ENCODE results near the gene GALNT2. TPM values are rescaled to one million over a fixed set of nuclear protein-coding genes. Genes with fewer than 3 reads are reported as not detected.

GALNT2 gene
- total and polyA plus RNA-seq, 10 of the 15 experiments (the other 5 are each of a cell fraction or from before 2014, with no cell fraction given), result 0.52 to 27.7 (median 16.3) TPM

DNA sequence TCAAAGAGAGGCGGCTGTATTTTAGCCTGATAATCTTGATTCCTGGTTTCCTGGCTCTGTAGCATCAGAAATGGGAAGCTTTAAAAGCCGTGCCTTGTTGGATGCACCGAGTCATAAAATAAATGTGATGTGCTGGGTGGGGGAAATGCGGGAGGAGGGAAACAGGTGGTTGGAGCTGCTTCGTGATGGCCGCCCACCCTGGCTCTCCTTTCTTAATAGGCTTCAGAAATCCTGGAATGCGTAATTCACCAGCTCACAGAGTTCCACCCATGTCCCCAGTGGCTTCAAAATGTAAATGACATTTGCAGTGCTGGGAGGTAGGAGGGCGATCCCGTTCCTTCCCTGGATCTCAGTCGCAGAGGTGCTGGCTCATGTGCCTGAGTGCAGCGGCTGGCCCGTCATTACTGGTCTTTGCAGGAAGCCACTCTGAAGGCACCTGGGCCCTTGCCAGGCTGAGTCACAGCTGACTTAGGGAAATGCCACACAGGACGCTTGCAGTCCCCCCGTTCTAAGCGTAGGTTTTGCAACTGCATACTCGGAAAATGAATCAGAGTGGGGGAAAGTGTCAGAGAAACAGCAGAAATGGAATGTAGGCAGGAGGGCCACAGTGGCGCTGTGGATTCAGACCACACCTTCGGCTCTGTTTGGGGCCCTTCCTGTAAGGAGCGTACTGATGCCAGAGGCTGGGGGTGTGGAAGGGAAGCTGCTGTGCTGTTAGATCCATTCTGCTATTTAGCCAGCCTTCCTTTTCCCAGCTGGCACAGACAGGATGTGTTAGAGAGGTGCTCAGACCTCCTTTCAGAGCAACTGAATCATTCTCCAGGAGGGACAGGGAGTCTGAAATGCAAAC is 37.6 kb downstream of the GALNT2 start:
- SMC1A ChIA-PET (ENCODE audit: uncharacterized antibody, unreplicated experiment), result interaction anchor here (0.5 to 5.9 kb wide), 21 partner anchors 10 to 1137 kb away, joined by 3 to 44 read pairs (median 5); no protein-coding TSS in a partner anchor
- DNase-seq (ENCODE audit: low read depth, low spot score) (peak; percentile 69), ATAC-seq (peak; percentile 84), FAIRE-seq (no peak)
- no peaks in the 10 kb centered on the region for H4K20me1 ChIP-seq (ENCODE audit: control insufficient read depth, insufficient read depth)
- H3K4me1 ChIP-seq (ENCODE audit: control insufficient read depth, insufficient read depth, low read length), result peaks cover 53% of the 10 kb centered on the region
- H3K4me2 ChIP-seq (ENCODE audit: control insufficient read depth, insufficient read depth), result peak overlapping the region; percentile 95
- H2AFZ ChIP-seq (ENCODE audit: control insufficient read depth, low read depth, low read length), result no peak overlapping the region
- no peaks in the 10 kb centered on the region for H3K27me3 ChIP-seq (replicated peaks in 1 of 2; ENCODE audit: control insufficient read depth in 2 of 2, insufficient read depth in 2 of 2, low read length in 1 of 2)
- no peaks in the 10 kb centered on the region; a peak in 1 of 4 replicates for H3K36me3 ChIP-seq (ENCODE audit: control insufficient read depth in 2 of 2, insufficient read depth in 2 of 2, low read length in 1 of 2)
- peak overlapping the region; percentile 63 for H3K27ac ChIP-seq (ENCODE audit: control insufficient read depth, insufficient read depth)
- no peaks in the 10 kb centered on the region for H3K9me3 ChIP-seq (replicated peaks; ENCODE audit: control insufficient read depth, insufficient read depth, low read length)
- in situ Hi-C loops (cut with MboI), result no loop called here
- intact Hi-C loops (cut with micrococcal nuclease; ENCODE audit: unreplicated experiment), result loop anchor here (2.0 kb wide), 1 partner anchor 36 kb away; no protein-coding TSS in a partner anchor
- 0 out of 2 replicates have a peak overlapping the region, but pooled peaks have one; percentile 3 for H3K4me3 ChIP-seq
- H3K79me2 ChIP-seq (ENCODE audit: control insufficient read depth, insufficient read depth, low read length), result peaks cover 37% of the 10 kb centered on the region
- CTCF ChIA-PET, result interaction anchor here (0.6 to 2.6 kb wide), 13 partner anchors 12 to 324 kb away, joined by 3 to 13 read pairs (median 4); no protein-coding TSS in a partner anchor
- RAD21 ChIA-PET (ENCODE audit: unreplicated experiment), result interaction anchor here (0.7 to 4.6 kb wide), 18 partner anchors 13 to 248 kb away, joined by 3 to 36 read pairs (median 4); no protein-coding TSS in a partner anchor
- peak overlapping the region; percentile 12; the same call in 1 of the 2 replicates for H3K9ac ChIP-seq (ENCODE audit: control insufficient read depth, insufficient read depth, low read length)
- WGBS (ENCODE audit: insufficient coverage, insufficient replicate concordance, low lambda C conversion rate, missing lambda C conversion rate), result 29% methylated on average over 19 of the region's 19 CpGs
- POLR2A ChIA-PET, result interaction anchor here (0.6 to 2.2 kb wide), 7 partner anchors 15 to 160 kb away, joined by 3 to 10 read pairs (median 5); no protein-coding TSS in a partner anchor
- BruUV-seq (replicated peaks), result no TSS peak
- TF ChIP-seq ATF7 (IDR thresholded peaks at IDR 0.05; ENCODE audit: low read depth) (0 out of 2 replicates have a peak, but pooled peaks have one; percentile 11), BHLHE40 (IDR thresholded peaks at IDR 0.05; ENCODE audit: borderline replicate concordance in 1 of 2, low read depth in 2 of 2, low read length in 1 of 2) (peak; percentile 48 to 63; a peak in 3 of 4 replicates), ETV6 (conservative IDR thresholded peaks at IDR 0.05 in 1 of 2, IDR thresholded peaks at IDR 0.05 in 1 of 2; ENCODE audit: borderline replicate concordance in 1 of 2, low read depth in 1 of 2) (peak in 1 of 2 experiments; percentile 52; a peak in 2 of 4 replicates), POLR2A (IDR thresholded peaks at IDR 0.05; ENCODE audit: low read depth, low read length) (0 out of 2 replicates have a peak, but pooled peaks have one; percentile 15), GABPA (IDR thresholded peaks at IDR 0.05; ENCODE audit: low read depth) (0 out of 2 replicates have a peak, but pooled peaks have one; percentile 12), KAT2A (conservative IDR thresholded peaks at IDR 0.05; ENCODE audit: control insufficient read depth, low read depth, low read length) (no peak), TBL1XR1 (IDR thresholded peaks at IDR 0.05; ENCODE audit: low read depth, low read length) (peak; percentile 57; the same call in 1 of the 2 replicates), JUNB (IDR thresholded peaks at IDR 0.05) (peak; percentile 67; the same call in 1 of the 2 replicates), PAX5 (IDR thresholded peaks at IDR 0.05; ENCODE audit: borderline replicate concordance, low read depth, low read length) (peak; percentile 70; the same call in 1 of the 2 replicates), IKZF1 (conservative IDR thresholded peaks at IDR 0.05) (peak; percentile 86; the same call in 1 of the 2 replicates), MTA2 (IDR thresholded peaks at IDR 0.05; ENCODE audit: low read depth) (peak; percentile 42; the same call in 1 of the 2 replicates), TCF3 (IDR thresholded peaks at IDR 0.05; ENCODE audit: borderline replicate concordance, insufficient read depth, low read depth, low read length) (peak; percentile 86; the same call in 1 of the 2 replicates), BCL11A (IDR thresholded peaks at IDR 0.05; ENCODE audit: low read depth, low read length) (peak; percentile 42; the same call in 1 of the 2 replicates), NBN (IDR thresholded peaks at IDR 0.05) (0 out of 2 replicates have a peak, but pooled peaks have one; percentile 16), HDGF (IDR thresholded peaks at IDR 0.05) (0 out of 2 replicates have a peak, but pooled peaks have one; percentile 53), DPF2 (IDR thresholded peaks at IDR 0.05) (peak; percentile 41; the same call in 1 of the 2 replicates), LARP7 (IDR thresholded peaks at IDR 0.05) (no peak)
- TF ChIP-seq, protein P1, sequence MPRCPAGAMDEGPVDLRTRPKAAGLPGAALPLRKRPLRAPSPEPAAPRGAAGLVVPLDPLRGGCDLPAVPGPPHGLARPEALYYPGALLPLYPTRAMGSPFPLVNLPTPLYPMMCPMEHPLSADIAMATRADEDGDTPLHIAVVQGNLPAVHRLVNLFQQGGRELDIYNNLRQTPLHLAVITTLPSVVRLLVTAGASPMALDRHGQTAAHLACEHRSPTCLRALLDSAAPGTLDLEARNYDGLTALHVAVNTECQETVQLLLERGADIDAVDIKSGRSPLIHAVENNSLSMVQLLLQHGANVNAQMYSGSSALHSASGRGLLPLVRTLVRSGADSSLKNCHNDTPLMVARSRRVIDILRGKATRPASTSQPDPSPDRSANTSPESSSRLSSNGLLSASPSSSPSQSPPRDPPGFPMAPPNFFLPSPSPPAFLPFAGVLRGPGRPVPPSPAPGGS (IDR thresholded peaks at IDR 0.05; ENCODE audit: borderline replicate concordance, insufficient read depth, low read depth, low read length, poor library complexity, severe bottlenecking), result peak; percentile 39
- TF ChIP-seq, protein P2, sequence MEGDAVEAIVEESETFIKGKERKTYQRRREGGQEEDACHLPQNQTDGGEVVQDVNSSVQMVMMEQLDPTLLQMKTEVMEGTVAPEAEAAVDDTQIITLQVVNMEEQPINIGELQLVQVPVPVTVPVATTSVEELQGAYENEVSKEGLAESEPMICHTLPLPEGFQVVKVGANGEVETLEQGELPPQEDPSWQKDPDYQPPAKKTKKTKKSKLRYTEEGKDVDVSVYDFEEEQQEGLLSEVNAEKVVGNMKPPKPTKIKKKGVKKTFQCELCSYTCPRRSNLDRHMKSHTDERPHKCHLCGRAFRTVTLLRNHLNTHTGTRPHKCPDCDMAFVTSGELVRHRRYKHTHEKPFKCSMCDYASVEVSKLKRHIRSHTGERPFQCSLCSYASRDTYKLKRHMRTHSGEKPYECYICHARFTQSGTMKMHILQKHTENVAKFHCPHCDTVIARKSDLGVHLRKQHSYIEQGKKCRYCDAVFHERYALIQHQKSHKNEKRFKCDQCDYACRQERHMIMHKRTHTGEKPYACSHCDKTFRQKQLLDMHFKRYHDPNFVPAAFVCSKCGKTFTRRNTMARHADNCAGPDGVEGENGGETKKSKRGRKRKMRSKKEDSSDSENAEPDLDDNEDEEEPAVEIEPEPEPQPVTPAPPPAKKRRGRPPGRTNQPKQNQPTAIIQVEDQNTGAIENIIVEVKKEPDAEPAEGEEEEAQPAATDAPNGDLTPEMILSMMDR (IDR thresholded peaks at IDR 0.05 in 2 of 3, conservative IDR thresholded peaks at IDR 0.05 in 1 of 3; ENCODE audit: control insufficient read depth in 2 of 3, extremely low read depth in 1 of 3, insufficient read depth in 1 of 3, low read depth in 3 of 3, low read length in 3 of 3), result no peak
